NCI-H82 (cell line): Measurements from ENCODE around the gene LIN37.

ENCODE experiments used
- DNase-seq: peaks from one replicate; lab custom pipeline; 2025; lab: John Stamatoyannopoulos, UW

LIN37 gene

DNA sequence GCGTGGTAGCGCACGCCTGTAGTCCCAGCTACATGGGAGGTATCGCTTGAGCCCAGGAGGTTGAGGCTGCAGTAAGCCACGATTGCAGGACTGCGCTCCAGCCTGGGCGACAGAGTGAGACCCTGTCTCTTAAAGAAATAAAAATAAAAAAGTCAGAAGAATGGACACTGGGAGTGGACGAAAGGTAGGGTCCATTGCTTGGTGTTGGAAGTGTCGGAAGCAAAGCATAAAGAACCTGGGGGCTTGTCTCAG, 26.6 kb downstream of the LIN37 start:
- DNase-seq = no peak

DNA sequence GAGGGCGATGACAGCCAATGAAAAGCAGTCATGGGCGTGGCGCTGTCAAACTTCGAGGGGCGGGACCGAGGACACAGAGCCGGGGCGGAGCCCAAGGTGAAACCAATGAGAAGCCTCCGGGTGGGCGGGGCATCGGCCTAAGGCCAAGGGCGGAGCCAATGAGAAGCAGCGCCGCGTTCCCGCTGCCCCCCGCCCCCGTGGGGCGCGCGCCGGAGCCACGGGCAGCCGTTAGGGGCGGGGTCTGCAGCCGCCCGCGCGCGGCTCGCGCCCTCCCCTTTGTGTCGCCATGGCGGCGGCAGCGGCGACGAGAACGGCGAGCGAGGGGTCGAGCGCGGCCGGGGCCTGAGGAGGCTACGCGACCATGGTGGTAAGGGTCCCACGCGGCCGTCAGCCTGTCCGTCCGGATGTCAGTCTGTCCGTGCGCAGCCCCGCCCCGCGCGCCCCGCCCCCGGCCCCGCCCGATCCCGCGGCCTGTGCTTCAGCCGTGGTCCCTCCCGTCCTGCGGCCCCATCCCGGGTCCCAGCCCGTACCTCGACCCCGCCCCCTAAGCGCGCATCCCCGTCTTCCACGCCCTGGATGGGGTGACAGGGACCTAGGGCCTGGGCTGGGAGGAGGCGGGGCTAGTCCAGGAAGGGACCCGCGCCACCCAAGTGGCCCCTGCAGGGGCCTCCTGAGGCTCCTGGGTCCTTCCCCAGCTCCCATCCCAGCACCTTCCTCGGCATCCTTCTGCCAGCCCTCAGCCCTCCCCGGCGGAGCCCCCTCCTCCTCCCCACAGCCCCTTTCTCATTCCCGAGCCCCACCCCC, 27.1 kb downstream of the LIN37 start, which contains the start of gene ARHGAP33:
TSS of gene ARHGAP33 (plus strand) at position 267 of the 804 bp plus-strand sequence. CDS start at position 362, 95 bp downstream.
- peak; percentile 100 for DNase-seq

DNA sequence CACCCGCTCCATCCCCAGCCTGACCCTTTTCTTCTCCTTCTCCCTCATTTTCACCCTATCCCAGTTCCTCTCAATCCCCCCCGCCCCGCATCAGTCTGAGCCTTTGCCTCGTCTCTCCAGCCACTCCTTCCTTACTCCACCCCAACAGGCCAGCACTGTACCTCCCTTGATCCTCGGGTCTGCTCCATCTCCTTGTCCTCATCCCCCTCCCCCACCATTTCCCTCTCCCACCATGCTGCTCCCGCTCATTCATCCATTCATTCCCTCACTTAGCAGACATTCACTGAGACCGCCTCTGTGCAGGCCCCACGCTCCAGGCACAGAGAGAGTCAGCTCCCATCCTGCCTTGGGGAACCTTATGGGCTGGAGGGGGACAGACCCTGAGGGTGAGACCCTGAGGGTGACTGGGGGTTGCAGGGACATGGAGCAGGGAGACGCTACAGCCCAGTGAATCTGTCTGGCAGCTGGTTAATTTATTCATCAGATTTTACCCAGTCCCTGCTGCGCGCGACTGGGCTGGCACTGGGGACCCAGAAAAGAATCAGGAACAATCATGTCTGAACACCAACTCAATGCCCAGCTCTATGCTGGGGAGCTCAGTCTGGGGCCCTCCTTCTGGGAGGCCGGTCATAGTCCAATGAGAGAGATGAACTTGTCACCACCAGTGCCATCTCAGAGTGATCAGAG, 27.9 kb downstream of the LIN37 start:
- peak; percentile 59 for DNase-seq

DNA sequence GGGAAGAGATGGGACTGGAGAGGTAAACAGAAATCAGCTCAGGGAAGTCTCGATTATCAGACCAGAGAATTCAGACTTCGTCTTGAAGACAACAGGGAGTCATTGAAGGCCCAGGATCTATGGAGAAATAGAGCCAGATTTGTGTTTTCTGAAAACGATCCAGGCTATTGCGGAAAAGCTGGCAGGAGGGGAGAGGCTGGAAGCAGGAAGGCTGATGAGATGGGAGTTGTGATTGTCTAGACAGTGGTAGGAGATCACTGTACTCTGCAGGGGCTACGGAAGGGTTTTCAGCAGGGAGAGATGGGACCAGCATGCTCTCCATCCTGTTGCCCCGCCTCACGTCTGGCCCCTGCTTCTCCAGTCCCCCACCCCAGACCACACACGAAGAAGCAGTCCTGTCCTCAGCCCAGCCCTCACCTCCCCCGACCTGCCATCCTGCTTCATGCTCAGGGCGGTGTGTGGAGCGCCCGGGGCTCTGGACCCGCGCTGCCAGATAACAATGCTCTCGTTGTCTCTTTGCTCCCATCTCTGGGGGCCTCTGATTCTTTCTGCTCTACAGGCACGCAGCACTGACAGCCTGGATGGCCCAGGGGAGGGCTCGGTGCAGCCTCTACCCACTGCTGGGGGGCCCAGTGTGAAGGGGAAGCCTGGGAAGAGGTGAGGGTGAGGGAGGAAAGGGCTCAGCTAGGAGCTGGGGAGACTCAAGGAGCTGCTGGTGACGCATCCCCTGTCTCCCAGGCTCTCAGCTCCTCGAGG, 28.9 kb downstream of the LIN37 start:
- DNase-seq = no peak

DNA sequence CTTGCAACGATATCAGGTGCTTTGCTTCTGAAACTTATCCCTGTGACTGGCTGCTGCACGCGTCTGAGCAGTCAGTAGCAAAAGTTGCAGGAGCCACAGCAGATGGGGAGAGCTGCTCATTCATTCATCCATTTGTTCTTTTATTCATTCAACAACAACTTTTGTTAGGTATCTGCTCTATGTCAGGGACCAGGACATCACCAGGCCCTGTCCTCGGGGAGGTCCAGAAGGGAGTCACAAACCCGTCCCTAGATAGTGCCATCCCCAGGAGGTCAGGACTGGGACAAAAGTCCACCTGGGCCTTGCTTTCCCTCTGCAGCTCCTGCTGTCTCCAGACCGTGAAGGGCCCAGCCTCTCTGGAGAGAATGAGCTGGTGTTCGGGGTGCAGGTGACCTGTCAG, 29.6 kb downstream of the LIN37 start:
- DNase-seq = no peak

DNA sequence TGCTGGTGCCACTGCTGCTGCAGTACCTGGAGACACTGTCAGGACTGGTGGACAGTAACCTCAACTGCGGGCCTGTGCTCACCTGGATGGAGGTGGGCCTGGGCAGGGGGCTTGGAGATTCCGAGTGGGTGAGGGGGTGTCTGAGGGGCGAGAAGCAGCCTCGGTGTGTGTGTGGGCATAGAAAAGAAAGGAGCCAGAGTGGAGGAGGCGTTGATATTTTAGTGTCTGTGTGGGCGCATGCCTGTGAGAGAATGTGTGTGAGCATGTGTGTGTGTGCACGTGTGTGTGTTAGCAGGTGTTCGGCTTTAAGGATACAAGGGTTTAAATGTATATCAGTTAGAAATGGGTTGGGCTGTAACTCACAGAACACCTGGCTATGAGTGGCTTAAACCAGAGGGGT, 30.7 kb downstream of the LIN37 start:
- no peak for DNase-seq

DNA sequence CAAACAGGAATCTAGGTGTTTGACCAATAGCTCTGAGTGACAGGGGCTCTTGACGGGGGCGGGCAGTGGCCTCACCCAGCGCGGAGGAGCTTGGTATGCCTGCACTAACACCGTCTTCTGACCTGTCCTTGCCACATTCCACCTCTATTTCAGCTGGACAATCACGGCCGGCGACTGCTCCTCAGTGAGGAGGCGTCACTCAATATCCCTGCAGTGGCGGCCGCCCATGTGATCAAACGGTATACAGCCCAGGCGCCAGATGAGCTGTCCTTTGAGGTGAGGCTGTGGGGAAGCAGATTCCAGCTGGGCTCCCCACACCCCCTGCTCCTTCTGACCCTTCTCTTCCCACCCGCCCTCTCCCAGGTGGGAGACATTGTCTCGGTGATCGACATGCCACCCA, 31.7 kb downstream of the LIN37 start:
- no peak for DNase-seq

DNA sequence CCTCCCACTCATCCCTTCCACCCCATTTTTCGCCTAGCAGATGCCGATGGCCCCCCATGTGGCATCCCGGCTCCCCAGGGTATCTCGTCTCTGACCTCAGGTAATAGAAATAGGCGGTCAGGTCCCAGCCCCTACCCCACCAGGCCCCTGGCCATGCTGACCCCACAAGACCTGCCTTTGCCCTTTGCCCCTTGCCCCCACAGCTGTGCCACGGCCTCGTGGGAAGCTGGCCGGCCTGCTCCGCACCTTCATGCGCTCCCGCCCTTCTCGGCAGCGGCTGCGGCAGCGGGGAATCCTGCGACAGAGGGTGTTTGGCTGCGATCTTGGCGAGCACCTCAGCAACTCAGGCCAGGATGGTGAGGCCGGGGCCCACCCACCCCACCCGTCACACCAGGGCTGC, 32.3 kb downstream of the LIN37 start:
- no peak for DNase-seq

DNA sequence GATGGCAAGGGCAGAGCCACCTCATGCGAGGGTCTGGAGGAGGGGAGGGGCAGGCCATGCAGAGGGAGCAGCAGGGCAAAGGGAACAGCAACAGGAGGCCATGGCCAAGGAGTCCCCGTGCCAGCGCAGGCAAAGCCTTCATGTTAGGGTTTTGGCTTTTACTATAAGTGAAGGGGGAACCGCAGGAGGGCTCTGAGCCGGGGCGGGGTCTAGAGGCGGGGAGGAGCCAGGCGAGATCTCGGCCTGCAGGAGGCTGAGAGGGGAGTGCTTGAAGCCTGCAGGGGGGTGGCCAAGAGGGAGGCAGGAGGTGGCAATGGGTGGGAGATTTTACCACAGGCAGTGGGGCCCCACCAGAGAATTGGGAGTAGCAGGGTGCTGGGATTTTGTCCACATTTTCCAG, 33.3 kb downstream of the LIN37 start:
- no peak for DNase-seq

DNA sequence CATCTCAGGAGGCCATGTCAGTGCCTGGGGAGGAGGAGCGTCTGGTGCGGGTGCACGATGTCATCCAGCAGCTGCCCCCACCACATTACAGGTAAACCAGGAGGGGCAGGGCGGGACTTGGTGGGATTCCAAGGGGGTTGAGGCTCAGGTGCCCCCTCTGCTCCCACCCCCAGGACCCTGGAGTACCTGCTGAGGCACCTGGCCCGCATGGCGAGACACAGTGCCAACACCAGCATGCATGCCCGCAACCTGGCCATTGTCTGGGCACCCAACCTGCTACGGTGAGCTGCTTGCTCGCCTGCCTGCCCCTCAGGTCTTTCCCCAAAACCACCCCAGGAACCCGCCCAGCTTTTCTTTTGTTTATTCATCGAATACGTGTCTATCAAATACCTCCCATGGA, 34.2 kb downstream of the LIN37 start:
- DNase-seq = no peak

DNA sequence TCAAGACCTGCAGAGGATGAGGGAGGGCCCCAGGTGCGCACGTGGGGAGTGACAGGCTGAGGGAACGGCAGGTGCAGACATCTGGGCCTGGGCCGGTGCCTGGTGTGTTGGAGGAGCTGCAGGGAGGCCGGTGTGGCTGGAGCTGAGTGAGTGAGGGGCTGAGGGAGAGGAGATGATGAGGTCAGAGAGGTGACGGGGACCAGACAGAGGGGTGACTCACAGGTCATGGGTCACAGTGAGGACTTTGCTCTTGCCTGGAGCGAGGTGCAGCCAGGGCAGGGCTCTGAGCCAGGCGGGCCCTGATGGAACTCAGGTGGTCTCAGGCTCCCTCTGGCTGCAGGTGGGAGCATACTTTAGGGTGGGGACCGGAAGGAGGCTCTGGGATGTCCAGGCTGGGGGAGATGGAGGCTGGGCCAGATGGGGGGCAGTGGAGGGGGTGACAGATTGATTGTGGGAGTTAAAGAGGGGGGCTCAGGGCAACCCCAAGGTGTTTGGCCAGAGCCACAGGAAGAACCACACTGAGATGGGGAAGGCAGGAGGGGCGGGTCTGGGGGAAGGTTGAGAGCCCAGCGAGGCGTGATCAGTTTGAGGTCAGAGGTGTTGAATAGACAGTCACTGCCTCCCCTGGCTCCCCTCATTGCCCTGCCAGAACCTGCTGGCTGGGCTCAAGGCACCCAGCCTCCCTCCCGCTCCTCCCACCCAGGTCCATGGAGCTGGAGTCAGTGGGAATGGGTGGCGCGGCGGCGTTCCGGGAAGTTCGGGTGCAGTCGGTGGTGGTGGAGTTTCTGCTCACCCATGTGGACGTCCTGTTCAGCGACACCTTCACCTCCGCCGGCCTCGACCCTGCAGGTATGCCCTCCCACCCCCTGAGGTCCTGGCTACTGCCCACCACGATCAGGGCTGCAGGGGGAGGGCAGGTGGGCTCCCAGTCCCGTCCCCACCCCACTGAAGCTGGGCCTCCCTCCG, 35.4 kb downstream of the LIN37 start:
- DNase-seq = no peak

DNA sequence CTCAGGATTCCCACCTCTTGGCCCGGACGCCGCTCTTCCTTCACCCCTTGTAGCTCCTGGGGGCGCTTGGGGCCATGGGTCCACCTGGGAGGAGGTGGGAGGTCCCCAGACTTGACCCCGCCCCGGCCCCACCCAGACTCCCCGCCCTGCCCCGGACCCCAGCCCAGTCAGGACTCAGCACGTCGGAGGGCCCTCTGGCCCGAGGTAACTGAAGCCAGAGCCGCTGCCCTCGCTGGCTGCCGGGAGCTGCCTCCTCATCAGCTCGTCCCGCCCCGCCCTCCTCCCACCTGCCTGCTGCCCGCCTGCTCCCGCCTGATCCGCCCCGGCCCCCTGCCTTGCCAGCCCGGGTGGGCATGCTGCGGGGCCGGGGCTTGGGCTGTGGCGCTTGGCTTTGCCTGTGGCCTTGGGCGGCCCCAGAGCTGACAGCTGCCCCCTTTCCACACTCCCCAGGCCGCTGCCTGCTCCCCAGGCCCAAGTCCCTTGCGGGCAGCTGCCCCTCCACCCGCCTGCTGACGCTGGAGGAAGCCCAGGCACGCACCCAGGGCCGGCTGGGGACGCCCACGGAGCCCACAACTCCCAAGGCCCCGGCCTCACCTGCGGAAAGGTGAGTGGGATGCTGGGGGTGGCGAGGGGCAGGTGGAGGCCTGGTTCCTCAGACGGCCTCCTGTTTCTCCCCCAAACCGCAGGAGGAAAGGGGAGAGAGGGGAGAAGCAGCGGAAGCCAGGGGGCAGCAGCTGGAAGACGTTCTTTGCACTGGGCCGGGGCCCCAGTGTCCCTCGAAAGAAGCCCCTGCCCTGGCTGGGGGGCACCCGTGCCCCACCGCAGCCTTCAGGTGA, 36.3 kb downstream of the LIN37 start:
- DNase-seq = no peak

DNA sequence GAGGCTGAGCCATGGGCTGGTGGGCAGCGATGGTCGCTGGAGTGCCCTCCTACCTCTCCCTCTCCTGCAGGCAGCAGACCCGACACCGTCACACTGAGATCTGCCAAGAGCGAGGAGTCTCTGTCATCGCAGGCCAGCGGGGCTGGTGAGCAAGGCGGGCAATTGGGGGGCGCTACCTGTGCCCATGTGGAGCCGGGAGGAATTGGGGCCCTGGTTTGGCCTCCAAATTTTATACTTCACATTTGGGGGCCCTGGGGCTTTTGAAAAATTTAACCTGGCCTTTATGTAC, 36.9 kb downstream of the LIN37 start:
- DNase-seq = no peak

DNA sequence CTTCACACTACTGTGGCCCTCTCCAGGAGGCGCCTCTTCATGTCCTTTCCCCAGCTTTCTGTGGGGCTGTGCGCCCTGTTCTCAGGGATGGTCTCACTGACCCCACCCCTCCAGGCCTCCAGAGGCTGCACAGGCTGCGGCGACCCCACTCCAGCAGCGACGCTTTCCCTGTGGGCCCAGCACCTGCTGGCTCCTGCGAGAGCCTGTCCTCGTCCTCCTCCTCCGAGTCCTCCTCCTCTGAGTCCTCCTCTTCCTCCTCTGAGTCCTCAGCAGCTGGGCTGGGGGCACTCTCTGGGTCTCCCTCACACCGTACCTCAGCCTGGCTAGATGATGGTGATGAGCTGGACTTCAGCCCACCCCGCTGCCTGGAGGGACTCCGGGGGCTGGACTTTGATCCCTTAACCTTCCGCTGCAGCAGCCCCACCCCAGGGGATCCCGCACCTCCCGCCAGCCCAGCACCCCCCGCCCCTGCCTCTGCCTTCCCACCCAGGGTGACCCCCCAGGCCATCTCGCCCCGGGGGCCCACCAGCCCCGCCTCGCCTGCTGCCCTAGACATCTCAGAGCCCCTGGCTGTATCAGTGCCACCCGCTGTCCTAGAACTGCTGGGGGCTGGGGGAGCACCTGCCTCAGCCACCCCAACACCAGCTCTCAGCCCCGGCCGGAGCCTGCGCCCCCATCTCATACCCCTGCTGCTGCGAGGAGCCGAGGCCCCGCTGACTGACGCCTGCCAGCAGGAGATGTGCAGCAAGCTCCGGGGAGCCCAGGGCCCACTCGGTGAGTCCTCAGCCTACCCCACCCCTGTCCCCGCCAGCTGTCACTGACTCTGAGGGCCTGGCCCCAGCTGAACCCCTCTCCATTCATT, 38.2 kb downstream of the LIN37 start:
- DNase-seq = peak; percentile 50

DNA sequence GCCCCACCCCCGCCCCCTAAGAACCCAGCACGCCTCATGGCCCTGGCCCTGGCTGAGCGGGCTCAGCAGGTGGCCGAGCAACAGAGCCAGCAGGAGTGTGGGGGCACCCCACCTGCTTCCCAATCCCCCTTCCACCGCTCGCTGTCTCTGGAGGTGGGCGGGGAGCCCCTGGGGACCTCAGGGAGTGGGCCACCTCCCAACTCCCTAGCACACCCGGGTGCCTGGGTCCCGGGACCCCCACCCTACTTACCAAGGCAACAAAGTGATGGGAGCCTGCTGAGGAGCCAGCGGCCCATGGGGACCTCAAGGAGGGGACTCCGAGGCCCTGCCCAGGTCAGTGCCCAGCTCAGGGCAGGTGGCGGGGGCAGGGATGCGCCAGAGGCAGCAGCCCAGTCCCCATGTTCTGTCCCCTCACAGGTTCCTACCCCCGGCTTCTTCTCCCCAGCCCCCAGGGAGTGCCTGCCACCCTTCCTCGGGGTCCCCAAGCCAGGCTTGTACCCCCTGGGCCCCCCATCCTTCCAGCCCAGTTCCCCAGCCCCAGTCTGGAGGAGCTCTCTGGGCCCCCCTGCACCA, 38.9 kb downstream of the LIN37 start:
- DNase-seq = no peak

DNA sequence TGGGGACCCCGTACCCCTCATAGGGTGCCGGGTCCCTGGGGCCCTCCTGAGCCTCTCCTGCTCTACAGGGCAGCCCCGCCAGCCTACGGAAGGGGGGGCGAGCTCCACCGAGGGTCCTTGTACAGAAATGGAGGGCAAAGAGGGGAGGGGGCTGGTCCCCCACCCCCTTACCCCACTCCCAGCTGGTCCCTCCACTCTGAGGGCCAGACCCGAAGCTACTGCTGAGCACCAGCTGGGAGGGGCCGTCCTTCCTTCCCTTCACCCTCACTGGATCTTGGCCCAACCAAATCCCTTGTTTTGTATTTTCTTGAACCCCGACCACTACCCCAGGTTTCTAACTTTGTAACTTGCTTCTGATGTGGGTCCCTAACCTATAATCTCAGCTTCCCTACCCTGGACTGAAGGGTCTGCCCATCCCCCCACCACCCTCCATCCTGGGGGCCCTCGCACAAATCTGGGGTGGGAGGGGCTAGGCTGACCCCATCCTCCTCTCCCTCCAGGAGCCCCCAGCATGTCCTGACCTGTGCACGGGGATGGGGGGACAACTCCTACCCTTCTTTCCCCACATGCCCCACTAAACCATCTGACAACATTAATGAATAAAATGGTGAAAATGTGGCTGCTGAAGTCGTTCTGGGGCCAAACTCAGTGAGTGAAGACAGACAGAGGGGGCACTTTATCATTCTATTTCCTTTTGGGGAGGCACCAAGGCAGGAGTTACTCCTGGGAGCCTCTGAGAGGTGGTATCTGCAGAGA, 40.0 kb downstream of the LIN37 start:
- no peak for DNase-seq

DNA sequence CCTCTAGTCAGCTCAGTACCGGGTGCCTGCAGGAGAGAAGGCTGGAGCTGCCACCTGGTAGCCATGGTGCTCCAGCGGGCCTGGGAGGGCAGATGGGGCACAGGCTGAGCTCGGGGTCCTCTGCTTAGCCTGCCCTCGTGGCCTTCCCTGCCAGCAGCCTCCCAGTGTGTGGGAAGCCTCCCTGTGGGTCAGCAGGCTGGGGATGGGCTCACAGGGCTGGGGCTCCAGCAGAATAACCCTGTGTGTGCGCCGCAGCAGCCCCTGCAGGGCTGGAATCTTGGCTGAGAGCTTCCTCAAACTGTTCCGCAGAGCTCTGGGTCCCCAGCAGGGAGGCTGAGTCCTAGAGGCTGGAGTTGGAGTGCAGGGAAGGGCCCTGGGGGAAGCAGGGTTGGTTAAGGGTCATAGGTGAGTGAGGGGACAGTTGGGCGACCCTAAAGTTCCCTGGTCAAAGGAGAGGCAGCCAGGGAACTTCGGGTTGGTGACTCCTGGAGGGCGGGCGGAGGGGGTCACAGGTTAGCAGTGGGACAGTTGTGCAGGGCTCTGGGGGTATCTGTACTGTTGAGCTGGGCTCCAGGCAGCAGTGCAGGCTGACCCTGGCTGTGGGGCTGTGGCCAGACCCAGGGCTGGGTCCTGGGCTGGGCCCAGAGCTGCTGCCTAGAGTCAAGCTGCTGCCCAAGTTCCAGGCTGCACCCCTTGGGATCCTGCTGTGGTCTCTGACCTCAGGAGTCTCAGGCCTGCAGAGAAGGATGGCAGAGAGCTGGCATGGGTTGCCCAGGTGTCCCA, 41.0 kb downstream of the LIN37 start:
- DNase-seq = no peak
